GM19438 (cell line): ENCODE data around the gene IL17RE.
"Not testable (repeated sequence)": the region's sequence is repeated elsewhere in the genome, so short reads cannot be mapped to it uniquely, and the experiment has no call there.

Source experiments
- ATAC-seq: cut with Tn5 transposase; IDR thresholded peaks from one replicate; pipeline ENCODE4 v1.9.1; 2021; ENCODE audit warnings: low read depth; ENCODE audit not compliant: unreplicated experiment

Gene IL17RE

GRCh38 chr3:9902372-9903237 lies at the start of gene IL17RE:
IL17RE (plus strand) TSS chr3:9902848; CDS start chr3:9902933, 85 bp downstream.
- no peak for ATAC-seq

DNA sequence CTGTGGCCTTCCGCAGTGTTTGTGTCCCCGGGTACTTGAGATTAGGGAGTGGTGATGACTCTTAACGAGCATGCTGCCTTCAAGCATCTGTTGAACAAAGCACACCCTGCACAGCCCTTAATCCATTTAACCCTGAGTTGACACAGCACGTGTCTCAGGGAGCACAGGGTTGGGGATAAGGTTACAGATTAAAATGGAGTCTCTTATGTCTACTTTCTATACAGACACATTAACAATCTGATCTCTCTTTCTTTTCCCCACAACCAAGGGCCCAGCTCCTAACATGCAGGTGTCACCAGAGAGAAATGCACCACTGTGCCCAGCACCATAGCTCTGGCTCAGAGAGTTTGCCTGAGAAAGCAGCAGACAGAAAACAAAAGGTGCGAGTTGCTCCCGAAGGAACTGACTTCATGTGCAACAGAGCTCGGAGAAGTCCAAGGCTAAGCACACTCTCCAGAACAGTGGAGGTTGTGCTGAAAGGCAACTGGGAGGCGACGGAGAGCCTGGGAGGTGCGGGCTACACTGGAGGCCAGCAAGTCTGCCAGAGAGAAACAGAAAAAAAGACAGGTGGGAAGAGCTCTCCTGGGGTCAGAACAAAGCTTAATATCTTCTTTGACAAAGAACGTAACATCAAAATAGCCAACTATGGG lies 48.2 kb upstream of the IL17RE start:
- ATAC-seq = not testable (repeated sequence)

DNA sequence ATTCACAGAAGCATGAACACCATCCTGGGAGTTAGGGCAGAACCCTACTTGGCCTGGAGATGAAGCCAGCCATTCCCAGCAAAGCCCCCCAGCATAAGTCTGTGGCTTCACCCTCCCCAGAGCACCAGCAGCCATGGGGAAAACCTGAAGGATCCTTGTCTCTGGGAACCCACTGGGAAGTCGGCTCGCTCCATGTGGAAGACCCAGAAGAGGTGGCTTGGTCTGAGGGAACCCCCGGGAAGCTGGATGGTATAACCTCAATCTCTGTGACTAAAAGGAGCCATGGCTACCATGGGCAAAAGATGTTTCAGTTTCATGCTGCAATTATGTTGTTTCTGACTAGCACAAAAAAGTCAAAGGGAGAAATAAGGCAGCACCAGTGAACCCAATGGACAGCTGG lies 47.1 kb upstream of the IL17RE start:
- no peak for ATAC-seq

- ATAC-seq = no peak
Measured at GRCh38 chr3:9859530-9860025, 43.1 kb upstream of the IL17RE start.

- ATAC-seq = no peak
Measured at GRCh38 chr3:9861201-9861600, 41.4 kb upstream of the IL17RE start.

GRCh38 chr3:9861626-9862130 lies 41.0 kb upstream of the IL17RE start:
- ATAC-seq = no peak

GRCh38 chr3:9862391-9863057 lies 40.1 kb upstream of the IL17RE start:
- no peak for ATAC-seq

DNA sequence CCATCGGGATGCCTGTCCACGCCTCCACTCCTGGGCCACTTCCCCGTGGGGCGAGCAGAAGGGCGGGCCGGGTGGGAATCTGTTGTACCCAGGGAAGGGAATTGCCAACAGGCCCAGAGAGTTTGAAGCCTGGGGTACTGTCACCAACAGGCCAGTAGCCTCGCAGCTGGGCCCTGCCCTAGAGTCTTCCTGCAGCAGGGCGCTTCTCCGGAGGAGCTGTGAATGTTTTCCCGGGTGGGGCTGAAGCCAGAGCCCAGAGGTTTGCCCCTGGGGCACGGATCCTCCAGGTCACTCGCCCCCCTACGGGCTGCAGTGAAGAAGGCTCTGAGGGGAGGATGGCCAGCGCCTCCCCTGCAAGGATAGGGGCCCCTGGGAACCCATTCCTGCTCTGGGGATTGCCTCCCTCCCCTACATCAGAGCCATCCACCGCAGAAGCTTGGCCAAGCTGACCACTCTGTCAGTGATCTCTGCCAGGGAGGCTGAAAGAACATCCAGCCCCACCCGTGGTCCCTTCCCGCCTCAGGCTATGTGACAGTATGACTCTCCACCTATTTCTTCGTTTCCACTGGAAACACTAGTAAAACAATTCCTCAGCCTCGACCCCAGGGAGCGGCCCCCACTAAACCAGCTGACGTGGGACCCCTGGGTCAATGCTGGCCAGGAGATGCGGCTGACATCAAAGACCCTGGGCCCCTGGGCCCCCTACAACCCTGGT lies 39.4 kb upstream of the IL17RE start:
- ATAC-seq = no peak

- no peak for ATAC-seq
Measured at GRCh38 chr3:9864200-9864927, 38.3 kb upstream of the IL17RE start.

- ATAC-seq = not testable (repeated sequence)
Measured at GRCh38 chr3:9865125-9865637, 37.5 kb upstream of the IL17RE start.

DNA sequence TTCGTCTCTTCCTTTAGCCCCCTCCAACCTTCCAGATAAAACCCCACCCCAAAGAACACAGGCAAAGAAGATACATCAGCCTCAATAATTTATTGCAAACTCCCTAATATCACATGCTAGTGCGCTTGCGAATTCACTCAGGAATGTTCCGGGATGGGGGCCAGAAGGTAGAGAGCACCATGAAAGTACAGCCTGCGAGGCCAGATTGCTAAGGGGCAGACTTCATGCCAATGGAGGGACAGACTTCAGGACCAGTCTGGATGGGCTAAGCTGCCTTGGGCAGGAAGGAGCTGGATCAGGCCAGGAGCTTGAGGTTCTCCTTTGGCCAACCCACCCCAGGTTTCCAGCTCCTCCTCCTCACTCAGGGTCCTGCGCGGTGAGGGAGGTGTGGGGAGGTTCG lies 36.0 kb upstream of the IL17RE start:
- no peak for ATAC-seq

- no peak for ATAC-seq
Measured at GRCh38 chr3:9867106-9867505, 35.5 kb upstream of the IL17RE start.

GRCh38 chr3:9869955-9870354 lies 32.7 kb upstream of the IL17RE start:
- ATAC-seq = no peak

- ATAC-seq = no peak
Measured at GRCh38 chr3:9870978-9871377, 31.7 kb upstream of the IL17RE start.

- ATAC-seq = not testable (repeated sequence)
Measured at GRCh38 chr3:9872067-9872466, 30.6 kb upstream of the IL17RE start.

DNA sequence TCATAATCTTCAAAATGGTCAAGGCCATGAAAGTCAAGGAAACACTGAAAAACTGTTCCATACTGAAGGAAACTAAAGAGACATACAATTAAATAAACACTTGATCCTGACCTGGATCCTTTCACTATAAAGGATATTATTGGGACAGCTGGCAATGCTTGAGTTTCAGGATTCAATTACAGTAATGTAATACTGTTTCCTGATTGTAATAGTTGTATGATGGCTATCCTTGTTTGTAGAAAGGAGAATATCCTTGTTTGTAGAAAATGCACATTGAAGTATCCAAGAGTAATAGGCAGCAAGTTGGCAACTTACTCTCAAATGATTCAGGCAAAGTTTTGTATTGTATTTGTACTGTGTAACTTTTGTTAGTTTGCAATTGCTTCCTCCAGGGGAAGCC lies 27.2 kb upstream of the IL17RE start:
- ATAC-seq = no peak

DNA sequence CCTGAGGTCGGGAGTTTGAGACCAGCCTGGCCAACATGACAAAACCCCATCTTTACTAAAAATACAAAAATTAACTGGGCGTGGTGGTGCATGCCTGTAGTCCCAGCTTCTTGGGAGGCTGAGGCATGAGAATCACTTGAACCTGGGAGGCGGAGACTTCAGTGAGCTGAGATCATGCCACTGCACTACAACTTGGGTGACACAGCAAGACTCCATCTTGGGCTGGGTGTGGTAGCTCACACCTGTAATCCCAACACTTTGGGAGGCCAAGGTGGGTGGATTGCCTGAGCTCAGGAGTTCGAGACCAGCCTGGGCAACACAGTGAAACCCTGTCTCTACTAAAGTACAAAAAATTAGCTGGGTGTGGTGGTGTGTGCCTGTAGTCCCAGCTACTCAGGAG lies 26.4 kb upstream of the IL17RE start:
- not testable (repeated sequence) for ATAC-seq

- ATAC-seq = no peak
Measured at GRCh38 chr3:9876991-9877390, 25.7 kb upstream of the IL17RE start.

- no peak for ATAC-seq
Measured at GRCh38 chr3:9878700-9879099, 23.9 kb upstream of the IL17RE start.
